KMS-11 (cell line): ENCODE results near the gene ALG3.

Experiments
- H2AFZ ChIP-seq: fragments of 200-600 bp; sonication (generic); 2 replicates; pipeline ENCODE4 v1.6.1; 2016; ENCODE audit warnings: antibody characterized with exemption, mixed run types, low read depth
- H3K27ac ChIP-seq: fragments of 200-600 bp; sonication (generic); 2 replicates; pipeline ENCODE4 v1.6.1; 2016; ENCODE audit warnings: mild to moderate bottlenecking, mixed run types
- H3K27me3 ChIP-seq: fragments of 200-600 bp; sonication (generic); 2 replicates; pipeline ENCODE4 v1.6.1; 2017; ENCODE audit warnings: mild to moderate bottlenecking, low read depth, mixed run types, moderate library complexity; ENCODE audit not compliant: insufficient read depth
- H3K36me3 ChIP-seq: fragments of 200-600 bp; sonication (generic); 2 replicates; pipeline ENCODE4 v1.6.1; 2017; ENCODE audit warnings: mild to moderate bottlenecking, mixed run types; ENCODE audit not compliant: insufficient read depth
- H3K4me1 ChIP-seq: fragments of 200-600 bp; sonication (generic); 2 replicates; pipeline ENCODE4 v1.6.1; 2016; ENCODE audit warnings: mild to moderate bottlenecking, low read depth, mixed run types; ENCODE audit not compliant: poor library complexity, severe bottlenecking
- H3K4me2 ChIP-seq: fragments of 200-600 bp; sonication (generic); 2 replicates; pipeline ENCODE4 v1.7.0; 2016; ENCODE audit warnings: mild to moderate bottlenecking, mixed run types
- H3K4me3 ChIP-seq: fragments of 200-600 bp; sonication (generic); IDR thresholded peaks from 2 replicates; pipeline ENCODE4 v1.6.1; 2017; ENCODE audit warnings: low read depth, low read length, mixed read lengths; ENCODE audit not compliant: insufficient read depth
- H3K79me2 ChIP-seq: fragments of 200-600 bp; sonication (generic); 2 replicates; pipeline ENCODE4 v1.6.1; 2016; ENCODE audit warnings: low read depth, mixed run types; ENCODE audit not compliant: insufficient read depth
- H3K9ac ChIP-seq: fragments of 200-600 bp; sonication (generic); 2 replicates; pipeline ENCODE4 v1.6.1; 2016; ENCODE audit warnings: mild to moderate bottlenecking, mixed run types
- H4K20me1 ChIP-seq: fragments of 200-600 bp; sonication (generic); 2 replicates; pipeline ENCODE4 v1.6.1; 2016; ENCODE audit warnings: mild to moderate bottlenecking, mixed run types; ENCODE audit not compliant: insufficient read depth
- TF ChIP-seq, protein P1 (sequence below): fragments of 200-600 bp; sonication (generic); conservative IDR thresholded peaks from 2 replicates; pipeline ENCODE4 v1.6.1; 2017; ENCODE audit warnings: low read depth, mild to moderate bottlenecking, antibody characterized with exemption, low read length, moderate library complexity, mixed read lengths

Gene ALG3

GRCh38 chr3:184258926-184259325, 10.2 kb upstream of the ALG3 start:
- TF ChIP-seq, protein P1, sequence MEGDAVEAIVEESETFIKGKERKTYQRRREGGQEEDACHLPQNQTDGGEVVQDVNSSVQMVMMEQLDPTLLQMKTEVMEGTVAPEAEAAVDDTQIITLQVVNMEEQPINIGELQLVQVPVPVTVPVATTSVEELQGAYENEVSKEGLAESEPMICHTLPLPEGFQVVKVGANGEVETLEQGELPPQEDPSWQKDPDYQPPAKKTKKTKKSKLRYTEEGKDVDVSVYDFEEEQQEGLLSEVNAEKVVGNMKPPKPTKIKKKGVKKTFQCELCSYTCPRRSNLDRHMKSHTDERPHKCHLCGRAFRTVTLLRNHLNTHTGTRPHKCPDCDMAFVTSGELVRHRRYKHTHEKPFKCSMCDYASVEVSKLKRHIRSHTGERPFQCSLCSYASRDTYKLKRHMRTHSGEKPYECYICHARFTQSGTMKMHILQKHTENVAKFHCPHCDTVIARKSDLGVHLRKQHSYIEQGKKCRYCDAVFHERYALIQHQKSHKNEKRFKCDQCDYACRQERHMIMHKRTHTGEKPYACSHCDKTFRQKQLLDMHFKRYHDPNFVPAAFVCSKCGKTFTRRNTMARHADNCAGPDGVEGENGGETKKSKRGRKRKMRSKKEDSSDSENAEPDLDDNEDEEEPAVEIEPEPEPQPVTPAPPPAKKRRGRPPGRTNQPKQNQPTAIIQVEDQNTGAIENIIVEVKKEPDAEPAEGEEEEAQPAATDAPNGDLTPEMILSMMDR, result no peak
- Histone ChIP-seq H3K27ac (no peak overlapping the region), H4K20me1 (no peaks in the 10 kb centered on the region), H3K4me1 (peaks cover 8% of the 10 kb centered on the region), H3K4me2 (no peak overlapping the region; the same call in 1 of the 2 replicates), H3K36me3 (no peaks in the 10 kb centered on the region), H3K4me3 (no peak overlapping the region), H2AFZ (no peak overlapping the region), H3K9ac (no peak overlapping the region), H3K27me3 (peaks cover 6% of the 10 kb centered on the region), H3K79me2 (no peaks in the 10 kb centered on the region)

GRCh38 chr3:184257083-184257915, 8.5 kb upstream of the ALG3 start:
- Histone ChIP-seq H3K4me2 (no peak overlapping the region), H3K79me2 (0 out of 2 replicates have a peak, but pooled peaks cover 3% of the 10 kb centered on the region), H3K4me3 (no peak overlapping the region), H3K9ac (no peak overlapping the region), H4K20me1 (no peaks in the 10 kb centered on the region), H3K27ac (no peak overlapping the region), H3K27me3 (peaks cover 6% of the 10 kb centered on the region), H2AFZ (no peak overlapping the region), H3K36me3 (no peaks in the 10 kb centered on the region), H3K4me1 (peaks cover 8% of the 10 kb centered on the region)
- TF ChIP-seq, protein P1, result no peak

GRCh38 chr3:184255291-184256039, 6.7 kb upstream of the ALG3 start:
- no peaks in the 10 kb centered on the region for H3K36me3 ChIP-seq
- no peak overlapping the region for H3K4me2 ChIP-seq
- TF ChIP-seq, protein P1, result no peak
- no peak overlapping the region for H3K4me3 ChIP-seq
- no peaks in the 10 kb centered on the region for H4K20me1 ChIP-seq
- no peak overlapping the region for H3K9ac ChIP-seq
- no peak overlapping the region for H3K27ac ChIP-seq
- peaks cover 14% of the 10 kb centered on the region; the same call in 1 of the 2 replicates for H3K79me2 ChIP-seq
- no peak overlapping the region for H2AFZ ChIP-seq
- H3K27me3 ChIP-seq, result peaks cover 2% of the 10 kb centered on the region
- H3K4me1 ChIP-seq, result peaks cover 9% of the 10 kb centered on the region

DNA sequence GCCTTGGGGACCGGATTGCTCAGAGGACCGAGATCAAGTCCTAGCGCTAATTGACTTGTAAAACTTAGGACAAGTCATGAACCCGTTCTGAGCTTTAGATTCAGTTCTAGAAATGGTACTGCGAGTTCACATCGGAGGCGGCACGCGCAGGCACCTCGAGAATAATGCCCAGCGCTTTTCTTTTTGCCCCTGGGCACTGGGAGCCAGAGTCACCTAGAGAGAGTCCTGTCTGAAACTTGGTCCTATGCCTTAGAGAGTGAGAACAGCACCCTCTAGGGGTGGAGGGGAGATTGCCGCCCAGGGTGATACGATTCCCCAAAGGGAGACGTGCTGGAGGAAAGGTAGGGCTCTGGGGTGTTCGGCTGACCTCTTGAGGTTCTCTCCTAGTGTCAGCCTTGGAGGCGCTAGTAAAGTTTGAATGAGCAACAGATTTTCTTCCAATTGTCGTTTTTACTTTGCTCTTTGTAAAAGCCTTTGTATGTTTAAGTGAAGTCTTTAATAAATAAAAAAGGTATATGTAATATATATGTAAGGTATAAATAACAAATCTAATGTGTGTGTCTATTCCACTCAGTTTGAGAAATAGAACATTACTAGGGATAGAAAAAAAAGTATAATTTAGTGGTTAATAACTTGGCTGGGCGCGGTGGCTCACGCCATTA, 1.5 kb upstream of the ALG3 start:
- peak overlapping the region; percentile 59 for H3K4me2 ChIP-seq
- H3K27ac ChIP-seq, result peak overlapping the region; percentile 98
- H3K4me3 ChIP-seq, result peak overlapping the region; percentile 86
- TF ChIP-seq, protein P1, result peak; percentile 96
- peaks cover 45% of the 10 kb centered on the region for H3K79me2 ChIP-seq
- H3K27me3 ChIP-seq, result no peaks in the 10 kb centered on the region
- no peaks in the 10 kb centered on the region for H3K36me3 ChIP-seq
- H3K4me1 ChIP-seq, result peaks cover 14% of the 10 kb centered on the region
- H4K20me1 ChIP-seq, result no peaks in the 10 kb centered on the region
- H2AFZ ChIP-seq, result peak overlapping the region; percentile 86
- H3K9ac ChIP-seq, result peak overlapping the region; percentile 98
